HG03571 (cell line): ENCODE results near the gene AOC3.

Experiments
- ATAC-seq: cut with Tn5 transposase; IDR thresholded peaks from one replicate; pipeline ENCODE4 v1.9.1; 2021; ENCODE audit not compliant: unreplicated experiment

AOC3 gene

GRCh38 chr17:42850954-42851353, at the start of gene AOC3:
Gene AOC3 (plus strand): TSS chr17:42851199. CDS start chr17:42851344, 145 bp downstream.
- ATAC-seq: no peak

DNA sequence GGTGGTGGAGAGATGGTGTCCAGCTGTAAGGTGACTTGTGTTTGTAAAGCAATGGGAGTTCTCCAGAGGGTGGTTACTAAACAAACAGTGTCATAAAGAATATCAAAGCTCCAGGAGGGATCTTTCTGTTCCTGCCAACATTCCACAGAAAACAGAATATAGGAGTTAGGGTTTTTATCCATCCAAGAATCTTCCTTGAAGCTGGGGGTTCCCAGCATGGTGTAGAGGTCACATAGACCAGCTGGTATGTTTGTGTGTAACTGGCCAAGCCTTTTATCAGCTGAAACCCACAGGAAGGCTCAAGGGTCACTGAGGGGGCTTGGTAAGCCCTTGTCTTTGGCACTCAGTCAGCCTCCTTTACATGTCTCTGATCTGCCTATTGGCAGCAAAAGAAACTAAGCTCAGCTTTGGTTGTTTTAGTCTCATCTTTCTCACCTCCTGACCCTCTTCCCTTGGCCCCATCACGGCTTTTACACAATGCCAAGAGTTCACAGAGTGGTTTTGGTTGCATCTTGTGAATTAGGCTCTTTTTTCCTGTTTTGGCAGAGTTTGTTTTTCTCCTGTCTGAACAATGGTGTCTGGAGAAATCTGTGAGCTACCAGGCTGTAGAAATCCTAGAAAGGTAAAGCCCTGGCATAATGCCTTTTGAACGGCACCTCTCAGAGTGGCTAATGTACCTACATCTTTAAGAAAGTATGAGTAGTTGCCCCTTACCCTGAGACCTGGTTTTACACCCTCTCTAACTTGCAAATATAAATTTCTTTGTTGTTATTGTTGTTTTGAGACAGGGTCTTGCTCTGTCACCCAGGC, 47.7 kb upstream of the AOC3 start:
- ATAC-seq: no peak

DNA sequence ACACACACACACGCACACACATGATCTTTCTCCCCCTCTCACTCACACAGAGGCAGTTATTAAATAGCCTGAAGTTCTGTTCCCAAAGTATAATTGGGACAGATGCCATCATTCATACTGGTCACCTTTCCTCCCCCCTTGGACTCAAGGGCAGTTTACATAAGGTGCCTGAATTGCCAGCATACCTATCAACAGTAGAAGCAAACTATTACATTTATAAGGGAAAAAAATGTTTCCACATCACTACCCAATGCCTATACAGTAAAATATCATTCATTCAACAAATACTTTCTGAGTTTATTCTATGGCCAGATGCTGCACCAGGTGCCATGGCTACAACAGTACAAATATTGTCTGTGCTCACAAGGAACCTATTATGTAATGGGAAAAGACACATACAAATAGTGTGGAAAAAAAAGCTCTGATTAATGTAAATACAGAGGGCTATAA, 46.1 kb upstream of the AOC3 start:
- ATAC-seq: no peak

DNA sequence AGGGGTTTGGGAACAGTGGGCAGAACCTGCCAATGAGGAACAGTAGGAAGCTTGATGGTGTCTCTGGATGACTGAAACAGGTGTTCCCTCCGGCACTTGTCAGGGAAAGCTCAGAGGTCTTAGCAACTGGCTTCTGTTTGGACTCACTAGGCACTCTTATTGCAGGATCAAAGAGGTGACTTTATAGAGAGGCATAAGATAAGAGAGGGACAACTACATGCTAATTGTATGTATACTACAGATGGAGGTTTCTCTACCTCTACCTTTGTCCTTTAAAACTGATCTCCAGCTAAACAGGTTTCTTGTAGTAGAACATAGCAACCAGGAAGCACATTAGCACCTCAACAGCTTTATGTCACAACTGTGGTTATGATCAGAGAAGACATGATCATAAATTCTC, 44.8 kb upstream of the AOC3 start:
- ATAC-seq: no peak

- ATAC-seq: no peak
Observed at GRCh38 chr17:42809250-42809649, 41.7 kb upstream of the AOC3 start.

DNA sequence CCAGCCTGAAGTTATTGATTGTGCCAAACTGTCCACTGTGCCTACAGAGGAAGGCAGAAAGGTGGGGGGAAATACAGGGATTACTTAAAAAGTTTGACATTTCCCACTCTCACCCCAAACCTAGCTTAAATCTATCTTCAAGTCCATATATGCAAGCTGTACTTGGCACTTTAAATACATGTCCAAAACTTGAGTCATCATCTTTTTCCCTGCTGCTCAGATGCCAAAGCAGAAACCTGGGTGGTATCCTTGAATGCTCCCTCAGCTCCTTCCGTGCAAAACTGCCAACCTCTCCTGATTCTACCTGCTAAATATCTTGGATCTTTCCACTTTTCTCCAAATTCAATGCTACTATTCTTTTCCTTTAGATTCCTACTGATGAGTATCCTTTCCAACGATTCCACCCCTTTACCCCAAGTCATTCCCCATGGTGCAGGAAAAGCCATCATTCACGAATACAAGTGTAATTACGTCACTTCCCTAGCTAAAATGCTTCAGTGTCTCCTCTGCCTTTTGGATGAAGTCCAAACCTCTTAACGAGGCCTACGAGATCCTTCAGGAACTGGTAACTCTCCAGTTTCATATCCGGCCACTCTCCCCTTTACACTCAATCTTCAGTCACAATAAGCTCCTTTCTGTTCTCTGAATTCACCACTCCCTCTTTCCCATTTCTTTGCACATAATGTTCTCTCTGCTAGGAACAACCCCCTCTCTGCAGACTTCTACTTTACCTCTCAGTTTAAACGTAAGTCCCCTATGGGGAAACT, 36.2 kb upstream of the AOC3 start:
- no peak for ATAC-seq

- no peak for ATAC-seq
Observed at GRCh38 chr17:42817866-42818265, 33.1 kb upstream of the AOC3 start.

DNA sequence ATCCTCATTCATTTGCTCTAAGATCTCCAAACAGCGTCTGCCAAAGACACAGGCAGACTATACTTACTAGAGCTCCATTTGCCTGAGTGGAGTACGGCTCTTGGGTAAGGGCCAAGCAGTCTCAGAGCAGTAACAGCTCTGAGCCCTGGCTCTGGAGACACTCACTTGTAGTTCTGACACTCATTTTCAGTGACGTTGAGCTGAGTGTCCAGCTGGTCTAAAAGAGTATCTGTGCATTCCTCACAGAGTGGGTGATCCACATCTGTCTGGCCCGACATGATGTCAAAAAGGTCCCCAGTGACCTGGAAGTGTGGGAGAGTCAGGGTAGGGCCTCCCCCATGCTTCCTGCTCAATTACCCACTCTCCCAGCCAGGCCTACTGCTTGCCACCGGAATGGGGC, 32.6 kb upstream of the AOC3 start:
- ATAC-seq: no peak

DNA sequence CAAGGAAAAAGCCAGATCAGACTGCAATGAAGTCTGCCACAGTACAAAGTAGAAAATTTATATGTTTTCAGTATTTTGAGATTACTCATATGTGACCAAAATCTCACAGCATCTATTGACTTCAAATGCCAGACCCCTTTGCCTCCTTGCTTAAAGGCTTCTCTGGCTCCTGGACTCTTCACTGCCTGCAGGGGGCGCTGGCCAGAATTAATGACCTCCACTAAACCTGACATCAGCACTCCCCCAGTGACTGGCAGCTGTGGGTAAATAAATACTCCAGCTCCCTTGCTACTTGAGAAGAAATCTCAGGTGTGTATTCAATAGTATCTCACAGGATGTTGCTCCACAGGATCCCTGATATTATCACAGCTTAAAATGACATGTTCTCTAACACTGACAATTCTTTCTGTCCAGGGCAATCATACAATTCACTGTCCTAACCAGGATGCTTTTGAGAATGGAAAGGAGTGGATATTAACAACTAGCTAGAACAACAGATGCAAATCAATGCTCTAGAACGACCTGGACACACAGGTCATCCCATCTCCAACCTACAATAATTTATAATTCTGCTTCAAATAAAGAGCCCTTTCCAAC, 31.0 kb upstream of the AOC3 start:
- no peak for ATAC-seq

- no peak for ATAC-seq
Observed at GRCh38 chr17:42821176-42821575, 29.8 kb upstream of the AOC3 start.

GRCh38 chr17:42827472-42827871, 23.5 kb upstream of the AOC3 start:
- no peak for ATAC-seq

DNA sequence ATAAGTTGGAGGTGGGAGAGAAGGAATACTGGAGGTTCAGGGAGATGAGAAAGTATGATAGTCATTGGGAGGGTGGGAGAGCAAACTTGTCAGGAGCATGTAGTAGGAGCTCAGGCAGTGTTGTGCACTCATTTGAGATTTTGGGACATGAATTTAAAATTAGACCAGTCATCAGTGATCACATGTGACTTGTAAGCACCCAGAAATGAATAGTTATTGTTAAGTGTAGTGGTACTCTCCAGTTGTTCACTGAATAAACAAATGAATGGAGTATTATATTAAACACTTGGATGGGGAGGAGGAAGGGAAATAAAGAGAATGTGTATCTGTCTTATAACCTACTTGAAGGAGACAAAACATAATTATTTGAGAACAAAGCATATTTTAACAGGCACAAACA, 20.0 kb upstream of the AOC3 start:
- ATAC-seq: no peak

DNA sequence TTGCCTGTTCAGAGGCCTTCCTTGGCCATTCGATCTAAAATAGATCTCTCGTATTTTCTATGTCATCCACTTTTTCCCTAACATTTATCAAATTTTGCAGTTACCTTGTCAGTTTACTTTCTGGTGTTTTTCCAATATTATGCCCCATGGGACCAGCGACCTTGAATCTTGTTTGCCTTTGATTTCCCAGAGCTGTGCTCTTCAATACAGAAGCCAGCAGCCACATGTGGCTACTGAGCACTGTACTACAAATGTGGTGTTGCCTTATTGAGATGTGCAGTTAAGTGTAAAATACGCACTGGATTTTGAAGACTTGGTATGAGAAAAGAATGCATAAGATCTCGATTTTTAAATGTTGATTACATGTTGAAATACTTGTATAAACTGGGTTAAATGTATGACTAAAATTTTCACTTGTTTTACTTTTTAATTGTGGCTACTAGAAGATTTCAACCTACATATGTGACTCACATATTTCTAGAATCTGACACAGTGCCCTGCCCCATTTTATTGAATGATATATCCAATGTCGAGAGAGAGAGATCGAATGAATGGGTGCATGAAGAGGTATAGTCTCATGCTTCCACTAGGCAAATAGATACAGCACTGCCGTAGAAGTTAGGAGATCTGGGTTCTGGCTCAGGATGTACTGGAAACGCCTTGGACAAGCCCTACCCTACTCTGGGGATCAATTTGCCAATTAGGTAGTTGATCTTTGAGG, 18.6 kb upstream of the AOC3 start:
- ATAC-seq: peak; percentile 9

DNA sequence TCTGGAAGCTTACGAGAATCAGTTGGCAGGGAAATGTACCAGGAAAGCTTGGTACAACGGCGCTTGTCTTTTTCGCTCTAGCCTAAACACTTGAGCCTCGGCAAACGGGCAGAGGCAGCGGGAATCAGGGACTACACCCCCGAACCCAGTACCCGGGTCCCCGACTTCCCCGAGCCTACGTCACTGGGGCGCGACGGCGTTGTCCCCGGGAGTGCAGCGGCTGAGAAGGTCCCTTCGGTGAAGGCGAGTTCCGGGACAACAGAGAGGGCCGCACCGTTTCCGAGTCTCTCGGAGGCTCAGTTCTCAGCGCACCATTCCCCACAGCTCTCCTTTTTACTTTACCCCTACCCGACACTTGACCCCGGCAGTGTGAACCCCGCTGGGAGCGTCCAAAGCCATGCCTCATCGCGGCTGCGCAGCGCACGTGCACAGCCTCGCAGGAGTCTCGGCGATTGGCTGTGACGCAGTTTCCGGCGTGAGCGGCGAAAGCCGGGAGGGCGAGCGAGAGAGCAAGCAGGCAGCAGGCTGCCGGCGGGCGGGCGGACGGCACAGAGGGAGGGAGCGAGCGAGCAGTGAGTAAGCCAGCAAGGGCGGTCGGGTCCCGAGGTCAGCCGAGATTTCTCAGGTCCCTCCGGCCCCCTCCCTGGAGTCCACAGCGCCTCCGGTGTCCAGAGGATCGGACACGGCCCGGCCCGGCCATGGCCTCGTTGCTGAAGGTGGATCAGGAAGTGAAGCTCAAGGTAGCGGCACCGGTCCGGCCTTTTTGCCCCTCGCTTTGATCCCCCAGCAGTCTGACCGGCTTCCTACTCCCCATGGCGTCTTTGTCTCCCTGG, 17.8 kb upstream of the AOC3 start, which contains the start of gene PSME3:
PSME3 (plus strand) TSS at position 464 of the 833 bp plus-strand sequence; CDS start at position 699, 235 bp downstream.
- ATAC-seq: peak; percentile 85

GRCh38 chr17:42833767-42834422, 17.1 kb upstream of the AOC3 start:
- no peak for ATAC-seq

GRCh38 chr17:42835732-42836131, 15.3 kb upstream of the AOC3 start:
- ATAC-seq: no peak

DNA sequence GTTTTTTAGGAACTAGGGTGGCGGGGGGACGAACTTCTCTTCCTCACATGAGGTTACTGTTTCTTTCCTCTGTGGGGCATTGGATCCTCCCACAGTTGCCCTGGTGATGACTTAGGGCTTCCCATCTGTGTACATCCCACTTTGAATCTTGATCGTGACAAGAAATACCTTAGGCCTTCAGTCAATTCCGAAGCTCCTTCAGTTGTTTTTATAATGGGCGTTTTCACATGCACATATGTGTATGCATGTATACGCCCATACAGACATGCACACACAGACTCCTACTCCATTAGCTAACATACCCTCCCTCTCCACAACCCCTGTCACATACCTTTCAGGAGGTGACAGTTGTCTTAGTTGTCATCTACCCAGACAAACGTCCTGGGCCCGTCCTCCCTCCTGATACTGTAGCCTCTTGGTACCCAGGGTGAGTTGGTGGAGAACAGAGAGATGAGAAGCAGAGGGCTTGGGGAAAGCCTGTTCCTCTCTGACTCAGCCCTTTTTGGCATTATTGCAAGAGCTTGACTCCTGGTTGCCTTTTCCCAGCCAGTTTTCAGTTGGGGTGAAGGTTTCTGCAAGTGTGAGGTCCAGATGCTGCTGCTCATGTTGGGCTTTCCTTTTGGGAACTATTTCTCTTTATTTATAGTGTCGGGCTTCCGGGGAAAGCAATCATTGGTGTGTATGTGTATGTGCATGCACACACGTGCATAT, 8.9 kb upstream of the AOC3 start:
- ATAC-seq: no peak

GRCh38 chr17:42843358-42843934, 7.6 kb upstream of the AOC3 start:
- ATAC-seq: no peak

- no peak for ATAC-seq
Observed at GRCh38 chr17:42844271-42844670, 6.7 kb upstream of the AOC3 start, which contains the start of gene AOC2. Gene AOC2 (plus strand): TSS chr17:42844580. CDS start chr17:42844627, 47 bp downstream.
